ENCODE results near the gene PDAP1. TPM values are rescaled to one million over a fixed set of nuclear protein-coding genes. Genes with fewer than 3 reads are reported as not detected.
"Not testable (repeated sequence)": the region's sequence is repeated elsewhere in the genome, so short reads cannot be mapped to it uniquely, and the experiment has no call there.

Gene PDAP1
- total and polyA plus RNA-seq, 2 of the 13 experiments (the other 11 are each of a cell fraction or from before 2014, with no cell fraction given): 13.0 to 100 TPM

- H2AFZ ChIP-seq (ENCODE audit: low read length); H3K9ac ChIP-seq (ENCODE audit: insufficient read depth, low read depth, low read length); H3K27ac ChIP-seq (ENCODE audit: extremely low read length, insufficient read depth, low read length); H3K4me2 ChIP-seq (ENCODE audit: low read depth, low read length); in situ Hi-C loops (cut with HindIII; ENCODE audit: extremely low pct_ligation_motif_present, low pct_unique_long_range_greater_than_20kb); intact Hi-C loops (cut with micrococcal nuclease; ENCODE audit: unreplicated experiment); DNase-seq (ENCODE audit: low spot score); BruUV-seq (replicated peaks); H3K9me3 ChIP-seq (ENCODE audit: low read length); H3K79me2 ChIP-seq (ENCODE audit: insufficient read depth, low read length); H4K20me1 ChIP-seq (ENCODE audit: insufficient read depth, low read length); ATAC-seq; CTCF ChIA-PET (ENCODE audit: low intra/inter-chr PET ratio, low total read pairs); H3K27me3 ChIP-seq (ENCODE audit: control insufficient read depth in 1 of 2, insufficient read depth in 2 of 2, low read length in 2 of 2); H3K4me3 ChIP-seq (replicated peaks in 1 of 3; ENCODE audit: insufficient read depth in 1 of 3, low read depth in 2 of 3, low read length in 3 of 3); H3K4me1 ChIP-seq (ENCODE audit: insufficient read depth, low read length); FAIRE-seq; POLR2A ChIA-PET: not testable (repeated sequence)
- 94% methylated on average over 15 of the region's 15 CpGs for WGBS (ENCODE audit: low lambda C conversion rate)
- peaks cover 20 to 57% of the 10 kb centered on the region in 2 experiments for H3K36me3 ChIP-seq (replicated peaks in 1 of 2; ENCODE audit: control insufficient read depth in 1 of 2, insufficient read depth in 2 of 2, low read length in 2 of 2)
Measured at GRCh38 chr7:99358521-99358920, 49.9 kb downstream of the PDAP1 start.

GRCh38 chr7:99357701-99358490, 50.5 kb downstream of the PDAP1 start:
- FAIRE-seq: no peak
- Histone ChIP-seq H2AFZ (ENCODE audit: low read length) (no peak overlapping the region), H3K79me2 (ENCODE audit: insufficient read depth, low read length) (no peaks in the 10 kb centered on the region), H3K4me2 (ENCODE audit: low read depth, low read length) (no peak overlapping the region), H4K20me1 (ENCODE audit: insufficient read depth, low read length) (no peaks in the 10 kb centered on the region), H3K27me3 (ENCODE audit: control insufficient read depth in 1 of 2, insufficient read depth in 2 of 2, low read length in 2 of 2) (no peaks in the 10 kb centered on the region), H3K36me3 (replicated peaks in 1 of 2; ENCODE audit: control insufficient read depth in 1 of 2, insufficient read depth in 2 of 2, low read length in 2 of 2) (peaks cover 18 to 54% of the 10 kb centered on the region in 2 experiments), H3K9me3 (ENCODE audit: low read length) (no peaks in the 10 kb centered on the region), H3K9ac (ENCODE audit: insufficient read depth, low read depth, low read length) (no peak overlapping the region), H3K4me3 (replicated peaks in 1 of 3; ENCODE audit: insufficient read depth in 1 of 3, low read depth in 2 of 3, low read length in 3 of 3) (no peak overlapping the region), H3K27ac (ENCODE audit: extremely low read length, insufficient read depth, low read length) (no peak overlapping the region), H3K4me1 (ENCODE audit: insufficient read depth, low read length) (0 out of 2 replicates have a peak, but pooled peaks cover 8% of the 10 kb centered on the region)
- ChIA-PET POLR2A (no interaction called here), CTCF (ENCODE audit: low intra/inter-chr PET ratio, low total read pairs) (no interaction called here)
- 95% methylated on average over 16 of the region's 16 CpGs for WGBS (ENCODE audit: low lambda C conversion rate)
- intact Hi-C loops (cut with micrococcal nuclease; ENCODE audit: unreplicated experiment): no loop called here
- ATAC-seq: no peak
- BruUV-seq (replicated peaks): no TSS peak
- in situ Hi-C loops (cut with HindIII; ENCODE audit: extremely low pct_ligation_motif_present, low pct_unique_long_range_greater_than_20kb): no loop called here
- no peak for DNase-seq (ENCODE audit: low spot score)
- TF ChIP-seq, protein P1, sequence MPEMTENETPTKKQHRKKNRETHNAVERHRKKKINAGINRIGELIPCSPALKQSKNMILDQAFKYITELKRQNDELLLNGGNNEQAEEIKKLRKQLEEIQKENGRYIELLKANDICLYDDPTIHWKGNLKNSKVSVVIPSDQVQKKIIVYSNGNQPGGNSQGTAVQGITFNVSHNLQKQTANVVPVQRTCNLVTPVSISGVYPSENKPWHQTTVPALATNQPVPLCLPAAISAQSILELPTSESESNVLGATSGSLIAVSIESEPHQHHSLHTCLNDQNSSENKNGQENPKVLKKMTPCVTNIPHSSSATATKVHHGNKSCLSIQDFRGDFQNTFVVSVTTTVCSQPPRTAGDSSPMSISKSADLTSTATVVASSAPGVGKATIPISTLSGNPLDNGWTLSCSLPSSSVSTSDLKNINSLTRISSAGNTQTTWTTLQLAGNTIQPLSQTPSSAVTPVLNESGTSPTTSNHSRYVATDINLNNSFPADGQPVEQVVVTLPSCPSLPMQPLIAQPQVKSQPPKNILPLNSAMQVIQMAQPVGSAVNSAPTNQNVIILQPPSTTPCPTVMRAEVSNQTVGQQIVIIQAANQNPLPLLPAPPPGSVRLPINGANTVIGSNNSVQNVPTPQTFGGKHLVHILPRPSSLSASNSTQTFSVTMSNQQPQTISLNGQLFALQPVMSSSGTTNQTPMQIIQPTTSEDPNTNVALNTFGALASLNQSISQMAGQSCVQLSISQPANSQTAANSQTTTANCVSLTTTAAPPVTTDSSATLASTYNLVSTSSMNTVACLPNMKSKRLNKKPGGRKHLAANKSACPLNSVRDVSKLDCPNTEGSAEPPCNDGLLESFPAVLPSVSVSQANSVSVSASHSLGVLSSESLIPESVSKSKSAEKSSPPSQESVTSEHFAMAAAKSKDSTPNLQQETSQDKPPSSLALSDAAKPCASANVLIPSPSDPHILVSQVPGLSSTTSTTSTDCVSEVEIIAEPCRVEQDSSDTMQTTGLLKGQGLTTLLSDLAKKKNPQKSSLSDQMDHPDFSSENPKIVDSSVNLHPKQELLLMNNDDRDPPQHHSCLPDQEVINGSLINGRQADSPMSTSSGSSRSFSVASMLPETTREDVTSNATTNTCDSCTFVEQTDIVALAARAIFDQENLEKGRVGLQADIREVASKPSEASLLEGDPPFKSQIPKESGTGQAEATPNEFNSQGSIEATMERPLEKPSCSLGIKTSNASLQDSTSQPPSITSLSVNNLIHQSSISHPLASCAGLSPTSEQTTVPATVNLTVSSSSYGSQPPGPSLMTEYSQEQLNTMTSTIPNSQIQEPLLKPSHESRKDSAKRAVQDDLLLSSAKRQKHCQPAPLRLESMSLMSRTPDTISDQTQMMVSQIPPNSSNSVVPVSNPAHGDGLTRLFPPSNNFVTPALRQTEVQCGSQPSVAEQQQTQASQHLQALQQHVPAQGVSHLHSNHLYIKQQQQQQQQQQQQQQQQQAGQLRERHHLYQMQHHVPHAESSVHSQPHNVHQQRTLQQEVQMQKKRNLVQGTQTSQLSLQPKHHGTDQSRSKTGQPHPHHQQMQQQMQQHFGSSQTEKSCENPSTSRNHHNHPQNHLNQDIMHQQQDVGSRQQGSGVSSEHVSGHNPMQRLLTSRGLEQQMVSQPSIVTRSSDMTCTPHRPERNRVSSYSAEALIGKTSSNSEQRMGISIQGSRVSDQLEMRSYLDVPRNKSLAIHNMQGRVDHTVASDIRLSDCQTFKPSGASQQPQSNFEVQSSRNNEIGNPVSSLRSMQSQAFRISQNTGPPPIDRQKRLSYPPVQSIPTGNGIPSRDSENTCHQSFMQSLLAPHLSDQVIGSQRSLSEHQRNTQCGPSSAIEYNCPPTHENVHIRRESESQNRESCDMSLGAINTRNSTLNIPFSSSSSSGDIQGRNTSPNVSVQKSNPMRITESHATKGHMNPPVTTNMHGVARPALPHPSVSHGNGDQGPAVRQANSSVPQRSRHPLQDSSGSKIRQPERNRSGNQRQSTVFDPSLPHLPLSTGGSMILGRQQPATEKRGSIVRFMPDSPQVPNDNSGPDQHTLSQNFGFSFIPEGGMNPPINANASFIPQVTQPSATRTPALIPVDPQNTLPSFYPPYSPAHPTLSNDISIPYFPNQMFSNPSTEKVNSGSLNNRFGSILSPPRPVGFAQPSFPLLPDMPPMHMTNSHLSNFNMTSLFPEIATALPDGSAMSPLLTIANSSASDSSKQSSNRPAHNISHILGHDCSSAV (CRISPR knock-in tag; IDR thresholded peaks at IDR 0.05; ENCODE audit: borderline replicate concordance): no peak
- TF ChIP-seq HMGA1 (CRISPR knock-in tag; conservative IDR thresholded peaks at IDR 0.05) (no peak), MBD4 (IDR thresholded peaks at IDR 0.05; ENCODE audit: borderline replicate concordance, low read length) (no peak)
